GM12873 (cell line): ENCODE measurements around the gene C1QTNF5.

Experiments used
- TF ChIP-seq, protein P1 (sequence below): IDR thresholded peaks from 2 replicates; pipeline ENCODE4 v1.5.1; 2012; ENCODE audit warnings: low read depth, mild to moderate bottlenecking, moderate library complexity, low read length, control low read depth; ENCODE audit not compliant: insufficient read depth; ENCODE audit errors: missing control alignments

The C1QTNF5 gene

DNA sequence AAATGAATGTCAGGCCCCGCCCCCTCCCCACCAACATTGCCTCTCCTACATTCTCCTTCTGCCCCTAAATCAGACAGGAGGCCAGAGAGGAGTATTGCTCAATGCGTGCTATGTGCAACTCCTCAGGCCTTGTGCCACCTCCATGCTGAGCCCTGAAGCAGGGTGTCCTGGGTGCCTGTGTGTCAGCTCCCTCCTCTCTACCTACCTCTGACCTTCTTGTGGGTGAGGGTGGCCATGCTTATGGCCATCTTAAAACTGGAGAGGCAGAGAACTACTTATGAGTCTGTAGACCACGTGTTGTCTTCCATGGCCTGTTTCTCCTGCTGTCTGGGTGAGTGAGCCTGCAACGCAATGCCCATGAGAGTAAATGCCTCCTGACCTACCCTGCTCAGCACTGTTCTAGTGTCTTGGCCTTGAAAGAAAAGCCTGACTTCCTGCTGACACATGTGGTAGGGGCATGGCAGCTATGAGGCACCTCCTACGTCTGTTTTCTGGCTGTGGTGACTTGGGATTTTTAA lies 34.3 kb downstream of the C1QTNF5 start:
- TF ChIP-seq, protein P1, sequence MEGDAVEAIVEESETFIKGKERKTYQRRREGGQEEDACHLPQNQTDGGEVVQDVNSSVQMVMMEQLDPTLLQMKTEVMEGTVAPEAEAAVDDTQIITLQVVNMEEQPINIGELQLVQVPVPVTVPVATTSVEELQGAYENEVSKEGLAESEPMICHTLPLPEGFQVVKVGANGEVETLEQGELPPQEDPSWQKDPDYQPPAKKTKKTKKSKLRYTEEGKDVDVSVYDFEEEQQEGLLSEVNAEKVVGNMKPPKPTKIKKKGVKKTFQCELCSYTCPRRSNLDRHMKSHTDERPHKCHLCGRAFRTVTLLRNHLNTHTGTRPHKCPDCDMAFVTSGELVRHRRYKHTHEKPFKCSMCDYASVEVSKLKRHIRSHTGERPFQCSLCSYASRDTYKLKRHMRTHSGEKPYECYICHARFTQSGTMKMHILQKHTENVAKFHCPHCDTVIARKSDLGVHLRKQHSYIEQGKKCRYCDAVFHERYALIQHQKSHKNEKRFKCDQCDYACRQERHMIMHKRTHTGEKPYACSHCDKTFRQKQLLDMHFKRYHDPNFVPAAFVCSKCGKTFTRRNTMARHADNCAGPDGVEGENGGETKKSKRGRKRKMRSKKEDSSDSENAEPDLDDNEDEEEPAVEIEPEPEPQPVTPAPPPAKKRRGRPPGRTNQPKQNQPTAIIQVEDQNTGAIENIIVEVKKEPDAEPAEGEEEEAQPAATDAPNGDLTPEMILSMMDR = no peak

DNA sequence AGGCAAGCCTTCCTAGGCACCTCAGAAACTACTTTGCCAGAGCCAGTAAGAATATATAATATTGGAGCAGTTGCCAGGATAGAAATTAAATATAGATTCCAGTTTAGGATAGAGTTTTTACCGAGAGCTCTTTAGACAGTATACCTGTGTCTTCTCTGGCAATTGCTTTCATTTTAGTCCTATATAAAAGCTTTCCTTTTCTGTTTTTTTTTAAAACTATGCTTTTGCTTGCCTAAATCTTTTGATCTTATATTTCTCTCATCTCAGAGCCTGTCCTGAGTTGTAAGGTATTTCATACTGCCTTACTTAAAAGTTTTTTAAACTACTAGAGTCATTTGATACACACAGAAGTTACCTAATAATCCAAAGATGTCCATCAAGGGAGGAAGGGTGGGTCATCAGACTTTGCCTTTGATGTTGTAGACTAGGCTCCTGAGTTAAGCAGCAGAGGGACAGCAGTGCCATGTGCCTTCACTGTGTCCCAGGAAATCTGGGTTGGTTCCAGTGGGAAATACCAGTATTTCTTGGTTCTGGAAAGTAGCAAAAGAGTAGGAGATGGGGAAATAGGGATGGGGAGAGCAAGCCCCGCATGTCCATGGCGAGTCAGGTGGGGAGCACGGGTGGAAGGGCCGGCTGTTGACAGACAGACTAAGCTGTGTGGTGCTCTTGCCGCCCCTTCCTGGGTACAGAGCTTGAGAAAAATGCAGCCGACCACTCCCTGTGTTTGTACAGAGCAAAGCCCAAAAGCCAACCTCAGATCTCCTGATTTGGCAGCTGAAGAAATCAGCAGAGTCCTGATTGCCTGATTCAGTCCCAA lies 34.9 kb downstream of the C1QTNF5 start:
- TF ChIP-seq, protein P1 = no peak

DNA sequence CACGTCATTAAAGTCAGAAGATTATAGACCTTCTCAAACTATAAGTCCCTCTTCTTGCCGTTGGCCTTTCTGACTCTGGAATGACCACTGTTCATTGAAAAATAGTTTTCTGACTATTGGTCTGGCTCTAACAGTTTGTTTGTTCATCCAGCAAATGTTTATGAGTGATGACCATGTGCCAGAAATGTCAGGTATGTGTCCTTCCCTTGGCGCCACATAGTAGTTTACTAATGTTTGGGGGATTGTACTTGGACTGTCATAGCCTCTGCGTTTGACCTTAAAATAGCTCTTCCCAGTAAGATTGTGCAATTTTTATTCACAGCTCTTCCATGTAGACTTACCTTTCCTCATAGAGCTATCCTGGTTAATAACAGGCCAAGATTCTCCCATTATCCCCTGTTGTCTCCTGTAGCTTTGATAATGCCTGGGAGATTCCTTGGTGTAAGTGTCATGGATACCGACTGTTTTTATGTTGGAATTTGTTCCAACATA lies 37.4 kb downstream of the C1QTNF5 start:
- TF ChIP-seq, protein P1 = no peak

DNA sequence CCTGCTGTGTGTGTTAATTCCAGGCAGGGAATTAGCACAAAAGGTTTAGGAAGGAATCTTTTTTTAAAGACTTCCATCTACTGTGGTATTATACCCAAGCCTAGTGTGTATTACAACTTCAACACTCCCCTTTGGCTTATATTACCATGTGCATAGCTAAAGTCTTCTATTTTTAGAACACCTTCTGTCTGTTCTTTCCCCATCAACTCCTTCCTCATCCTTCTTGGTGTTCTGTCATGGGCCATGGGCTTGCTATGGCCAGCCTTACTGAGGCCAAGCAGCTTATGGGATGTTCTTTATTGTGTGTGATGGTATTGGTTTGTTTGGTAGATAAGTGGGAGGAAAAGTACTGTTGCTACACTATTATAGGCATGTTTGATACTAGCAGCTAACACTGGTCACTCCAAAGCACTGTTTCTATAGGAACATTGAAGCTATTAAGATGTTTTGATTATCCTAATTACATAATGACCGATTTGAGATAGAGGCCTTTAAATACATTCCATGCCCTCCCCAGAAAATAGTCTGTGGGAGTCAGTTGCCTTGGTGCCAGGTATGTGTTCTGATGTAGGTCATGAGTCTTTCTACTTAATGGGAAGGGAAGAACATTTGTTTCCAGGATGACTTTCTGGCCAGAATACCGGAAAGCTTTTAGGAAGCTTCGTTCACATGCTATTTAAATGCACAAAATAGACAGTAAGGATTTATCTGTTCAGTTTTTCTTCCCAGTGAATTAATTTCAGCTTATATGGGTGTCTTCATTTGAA lies 40.3 kb downstream of the C1QTNF5 start:
- TF ChIP-seq, protein P1 = no peak

DNA sequence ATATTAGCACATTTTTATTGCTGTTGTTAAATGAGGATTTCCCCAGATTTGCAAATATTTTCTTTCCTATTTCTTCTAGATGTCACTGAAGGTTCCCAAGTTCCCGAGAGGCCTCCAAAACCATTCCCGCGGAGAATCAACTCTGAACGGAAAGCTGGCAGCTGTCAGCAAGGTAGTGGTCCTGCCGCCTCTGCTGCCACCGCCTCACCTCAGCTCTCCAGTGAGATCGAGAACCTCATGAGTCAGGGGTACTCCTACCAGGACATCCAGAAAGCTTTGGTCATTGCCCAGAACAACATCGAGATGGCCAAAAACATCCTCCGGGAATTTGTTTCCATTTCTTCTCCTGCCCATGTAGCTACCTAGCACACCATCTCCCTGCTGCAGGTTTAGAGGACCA lies 41.3 kb downstream of the C1QTNF5 start:
- TF ChIP-seq, protein P1 = no peak

DNA sequence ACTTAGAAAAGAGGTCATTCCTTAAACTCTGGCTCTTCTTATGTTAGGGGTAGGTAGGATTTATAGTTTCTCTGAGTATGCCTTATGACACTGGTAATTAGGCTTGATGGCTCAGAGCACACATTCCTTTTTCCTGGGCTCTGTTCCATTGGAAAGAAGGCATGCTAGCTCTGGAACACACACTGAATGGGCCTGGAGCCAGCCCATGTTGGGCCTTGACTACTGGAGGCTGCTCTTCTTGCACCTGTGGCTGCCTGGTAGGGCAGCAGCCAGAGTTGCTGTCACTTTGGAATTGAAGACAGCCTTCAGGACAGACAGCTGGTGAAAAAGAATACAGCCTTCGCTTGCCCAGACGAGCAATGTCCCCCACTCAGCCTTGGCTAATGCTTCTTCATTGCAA lies 42.0 kb downstream of the C1QTNF5 start:
- TF ChIP-seq, protein P1 = no peak

DNA sequence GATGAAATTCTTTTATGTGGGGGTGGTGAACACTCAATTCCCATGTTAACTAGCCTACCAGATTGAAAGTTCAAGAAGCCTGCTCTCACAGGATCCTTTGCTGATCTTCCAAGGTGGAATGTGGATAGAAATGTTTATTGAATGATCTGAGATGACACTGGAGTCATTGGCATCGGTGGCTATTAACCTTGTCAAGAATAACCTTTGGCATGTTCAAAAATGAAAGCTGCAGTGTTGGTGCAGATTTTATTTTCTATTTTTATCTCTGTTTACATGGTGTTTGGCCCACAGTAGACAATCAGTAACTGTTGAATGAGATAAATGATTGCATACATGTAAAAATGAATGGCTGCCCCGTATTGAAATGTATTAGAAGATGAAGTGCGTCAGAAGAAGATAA lies 42.7 kb downstream of the C1QTNF5 start:
- TF ChIP-seq, protein P1 = no peak
